Transverse colon (tissue), 4 donors: ENCODE measurements around the gene KLF13.

Experiments used
- CTCF ChIP-seq, 5 experiments: fragments of 200-600 bp in 3 of 5; fragments of 450-650 bp in 2 of 5; sonication (generic) in 3 of 5; IDR thresholded peaks; 1 replicate in 2 of 5; 2 replicates in 3 of 5; pipeline ENCODE4 v1.5.1; 2016 to 2017; ENCODE audit warnings: antibody characterized with exemption in 5 of 5, inconsistent platforms in 3 of 5, mild to moderate bottlenecking in 2 of 5, moderate library complexity in 1 of 5
- POLR2A ChIP-seq: fragments of 450-650 bp; IDR thresholded peaks from one replicate; pipeline ENCODE4 v1.6.1; 2016; ENCODE audit warnings: antibody characterized with exemption, mild to moderate bottlenecking, moderate library complexity
- POLR2AphosphoS5 ChIP-seq, 3 donors: sonication (generic); formaldehyde crosslinking; IDR thresholded peaks; one replicate each; pipeline ENCODE4 v1.6.1; 2016; ENCODE audit warnings: antibody characterized with exemption in 3 of 3

DNA sequence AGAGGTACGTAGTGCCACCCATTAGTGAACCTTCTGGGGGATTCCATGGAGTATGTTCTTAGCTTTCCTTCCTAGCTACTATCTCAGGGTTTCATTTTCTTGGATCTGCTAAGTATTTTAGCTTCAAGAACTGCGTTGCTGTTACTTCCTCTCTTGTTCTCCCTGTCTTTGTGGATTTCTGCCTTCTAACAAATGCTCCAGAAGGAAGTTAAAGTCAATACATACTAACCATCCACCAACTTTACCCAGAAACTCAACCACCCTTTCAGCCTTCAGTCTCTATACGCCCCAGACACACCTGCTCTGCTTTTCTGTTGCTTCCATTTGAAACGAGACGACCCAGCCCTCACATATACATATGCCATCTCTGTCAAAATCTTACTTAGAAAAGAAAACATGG is 2.4 kb upstream of the KLF13 start:
- TF ChIP-seq CTCF (IDR thresholded peaks at IDR 0.05): no peak
- no peak for TF ChIP-seq POLR2AphosphoS5 (IDR thresholded peaks at IDR 0.05)
- TF ChIP-seq POLR2A: no peak
